HFF-Myc (cell line): ENCODE results near the gene TIMM17A.
A peak's percentile ranks its signal among the peaks of the same experiment; 100 is the strongest.

Source experiments
- DNase-seq: peaks from one replicate; pipeline ENCODE4 v3.0.0-alpha.2; 2011; ENCODE audit warnings: low read depth; ENCODE audit errors: extremely low read depth
- H3K4me3 ChIP-seq: replicated peaks from 2 replicates; pipeline ENCODE4 v1.5.1; 2011; ENCODE audit warnings: low read depth, mild to moderate bottlenecking, control low read depth, low read length
- CTCF ChIP-seq: IDR thresholded peaks from 2 replicates; pipeline ENCODE4 v1.5.1; 2012; ENCODE audit warnings: mild to moderate bottlenecking, low read depth, low read length, control low read depth; ENCODE audit errors: missing control alignments

The TIMM17A gene

GRCh38 chr1:201928266-201928665 is 27.0 kb upstream of the TIMM17A start:
- no peak overlapping the region for H3K4me3 ChIP-seq
- no peak for DNase-seq
- TF ChIP-seq CTCF, result no peak

GRCh38 chr1:201930137-201930536 is 25.2 kb upstream of the TIMM17A start:
- no peak for DNase-seq
- no peak overlapping the region for H3K4me3 ChIP-seq
- no peak for TF ChIP-seq CTCF

- no peak for TF ChIP-seq CTCF
- no peak for DNase-seq
- H3K4me3 ChIP-seq, result no peak overlapping the region
Observed at GRCh38 chr1:201930803-201931202, 24.5 kb upstream of the TIMM17A start.

GRCh38 chr1:201933840-201934430 is 21.4 kb upstream of the TIMM17A start:
- no peak overlapping the region for H3K4me3 ChIP-seq
- TF ChIP-seq CTCF, result no peak
- DNase-seq, result no peak

- DNase-seq, result peak; percentile 45
- no peak for TF ChIP-seq CTCF
- no peak overlapping the region for H3K4me3 ChIP-seq
Observed at GRCh38 chr1:201937624-201938213, 17.6 kb upstream of the TIMM17A start.

GRCh38 chr1:201938440-201939035 is 16.8 kb upstream of the TIMM17A start:
- no peak overlapping the region for H3K4me3 ChIP-seq
- TF ChIP-seq CTCF, result no peak
- no peak for DNase-seq

- no peak for TF ChIP-seq CTCF
- DNase-seq, result no peak
- H3K4me3 ChIP-seq, result no peak overlapping the region
Observed at GRCh38 chr1:201939148-201939547, 16.2 kb upstream of the TIMM17A start.
